ENCODE data around the gene ZNF507.

The ZNF507 gene

DNA sequence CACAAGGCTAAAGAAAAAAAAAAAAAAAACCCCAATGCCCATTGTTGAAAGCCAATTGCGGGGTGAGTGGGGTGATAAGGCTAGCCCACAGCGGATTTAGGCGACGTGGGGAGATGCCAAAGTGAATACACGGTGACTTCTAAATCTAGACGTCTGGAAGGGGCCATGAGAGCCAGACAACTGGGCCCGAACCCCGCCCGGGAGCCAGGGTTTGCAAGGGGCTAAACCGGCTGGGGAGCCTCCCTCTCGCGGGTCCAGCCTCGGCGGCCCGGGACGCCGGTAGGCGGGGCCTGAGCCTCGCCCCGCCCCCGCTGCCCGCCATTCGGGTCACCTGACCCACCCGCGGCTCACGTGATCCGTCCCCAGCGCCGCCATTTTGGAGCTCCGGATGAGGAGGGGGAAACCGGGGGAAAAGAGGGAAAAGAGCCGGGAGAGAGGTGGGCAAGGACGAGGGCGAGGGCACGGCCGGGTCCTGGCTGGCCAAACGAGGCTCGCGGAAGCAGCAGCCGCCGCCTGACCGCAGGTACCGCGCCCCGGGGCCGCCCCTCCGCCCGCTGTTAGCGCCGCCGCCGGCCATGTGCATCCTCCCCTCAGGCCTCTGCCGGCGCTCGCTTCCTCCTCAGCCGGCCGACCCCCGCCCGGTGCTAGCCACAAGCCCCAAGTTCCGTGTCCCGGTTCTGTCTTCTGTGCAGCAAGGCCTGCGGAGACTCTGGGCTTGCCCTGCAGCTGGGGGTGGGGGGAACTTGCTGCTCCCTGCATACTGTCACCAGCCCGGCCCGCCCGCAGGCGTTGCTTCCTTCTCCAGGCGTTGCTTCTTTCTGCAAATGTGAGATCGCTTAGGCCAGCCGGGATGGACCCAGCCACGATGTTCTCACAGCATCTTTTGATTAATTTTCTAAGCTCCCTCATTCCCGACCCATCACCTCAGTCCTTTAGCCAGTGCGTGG is at the start of gene ZNF507:
TSS of gene ZNF507 (plus strand) at position 350 of the 947 bp plus-strand sequence. CDS start 7,221 bp downstream, outside the sequence.
- DNase-seq = peak; percentile 89

DNA sequence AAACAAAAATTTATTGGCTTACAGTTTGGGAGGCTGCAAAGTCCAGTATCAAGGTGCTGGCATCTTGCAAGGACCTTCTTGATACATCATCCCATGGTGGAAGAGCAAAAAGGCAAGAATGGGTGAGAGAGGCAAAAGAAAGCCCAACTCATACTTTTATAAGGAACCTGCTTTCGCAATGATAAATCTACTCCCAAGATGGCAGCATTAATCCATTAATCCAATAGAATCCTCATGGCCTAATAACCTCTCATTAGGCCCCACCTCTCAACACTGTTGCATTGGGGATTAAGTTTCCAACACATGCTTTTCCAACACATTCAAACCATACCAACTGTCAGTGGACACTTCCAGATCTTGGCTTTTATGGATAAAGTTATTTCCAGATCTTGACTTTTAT is 48.7 kb upstream of the ZNF507 start:
- DNase-seq = no peak

DNA sequence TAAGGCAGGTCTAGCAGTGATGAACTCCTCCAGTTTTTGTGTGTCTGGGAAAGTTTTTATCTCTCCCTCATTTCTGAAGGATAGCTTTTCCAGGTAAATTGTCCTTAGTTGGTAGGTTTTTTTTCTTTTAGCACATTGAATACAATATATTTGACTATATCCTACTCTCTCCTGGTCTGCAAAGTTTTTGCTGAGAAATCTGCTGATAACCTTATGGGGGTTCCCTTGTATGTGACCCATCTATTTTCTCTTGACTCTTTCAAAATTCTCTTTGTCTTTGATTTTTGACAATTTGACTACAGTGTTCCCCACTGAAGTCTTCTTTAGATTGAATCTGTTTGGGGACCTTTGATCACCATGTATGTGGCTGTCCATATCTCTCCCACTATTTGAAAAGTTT is 42.6 kb upstream of the ZNF507 start:
- no peak for DNase-seq

DNA sequence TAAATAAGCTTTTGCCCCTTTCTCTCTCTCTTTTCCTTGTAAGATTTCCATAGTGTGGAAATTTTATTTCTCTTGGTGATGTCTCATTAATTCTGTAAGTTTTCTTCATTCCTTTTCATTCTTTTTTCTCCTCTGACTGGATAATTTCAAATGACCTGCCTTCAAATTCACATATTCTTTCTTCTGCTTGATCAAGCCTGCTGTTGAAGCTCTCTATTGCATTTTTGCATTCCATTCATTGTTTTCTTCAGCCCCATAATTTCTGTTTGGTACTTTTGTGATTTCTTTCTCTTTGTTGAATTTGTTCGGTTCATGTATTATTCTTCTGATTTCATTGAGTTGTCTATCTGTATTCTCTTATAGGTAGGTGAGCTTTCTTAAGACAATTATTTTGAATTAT is 42.2 kb upstream of the ZNF507 start:
- no peak for DNase-seq

DNA sequence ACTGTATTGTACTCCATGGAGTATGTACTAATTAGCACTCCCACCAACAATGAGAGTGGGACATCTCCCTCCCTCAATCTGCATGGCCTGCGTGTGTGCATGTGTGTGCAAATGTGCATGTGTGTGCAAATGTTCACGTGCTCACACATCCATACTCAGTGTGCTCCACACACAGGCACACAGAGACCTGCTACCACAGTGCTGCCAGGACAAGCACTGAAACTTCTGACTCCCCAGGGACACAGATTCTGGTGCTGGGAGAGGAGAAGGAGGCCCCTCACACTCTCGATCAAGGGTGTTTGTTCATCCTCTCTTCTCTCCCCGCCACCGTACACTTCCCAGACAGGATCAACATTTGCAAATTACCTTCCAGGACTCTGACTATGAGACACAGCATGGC is 37.8 kb upstream of the ZNF507 start:
- no peak for DNase-seq

DNA sequence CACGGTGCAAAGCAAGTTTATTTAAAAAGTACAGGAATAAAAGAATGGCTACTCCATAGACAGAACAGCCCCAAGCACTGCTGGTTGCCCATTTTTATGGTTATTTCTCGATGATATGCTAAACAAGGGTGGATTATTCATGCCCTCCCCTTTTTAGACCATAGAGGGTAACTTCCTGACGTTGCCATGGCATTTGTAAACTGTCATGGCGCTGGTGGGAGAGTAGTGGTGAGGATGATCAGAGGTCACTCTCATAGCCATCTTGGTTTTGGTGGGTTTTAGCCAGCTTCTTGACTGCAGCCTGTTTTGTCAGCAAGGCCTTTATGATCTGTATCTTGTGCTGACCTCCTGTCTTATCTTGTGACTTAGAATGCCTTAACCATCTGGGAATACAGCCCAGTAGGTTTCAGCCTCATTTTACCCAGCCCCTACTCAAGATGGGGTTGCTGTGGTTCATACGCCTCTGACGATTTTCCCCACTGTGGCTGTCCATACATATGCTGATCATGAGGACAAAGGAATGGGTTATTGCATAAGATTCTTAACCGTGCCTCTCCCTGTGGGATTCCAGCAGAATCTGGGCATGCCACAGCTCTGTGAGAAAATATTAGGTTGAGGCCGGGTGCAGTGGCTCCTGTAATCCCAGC is 36.9 kb upstream of the ZNF507 start:
- no peak for DNase-seq

DNA sequence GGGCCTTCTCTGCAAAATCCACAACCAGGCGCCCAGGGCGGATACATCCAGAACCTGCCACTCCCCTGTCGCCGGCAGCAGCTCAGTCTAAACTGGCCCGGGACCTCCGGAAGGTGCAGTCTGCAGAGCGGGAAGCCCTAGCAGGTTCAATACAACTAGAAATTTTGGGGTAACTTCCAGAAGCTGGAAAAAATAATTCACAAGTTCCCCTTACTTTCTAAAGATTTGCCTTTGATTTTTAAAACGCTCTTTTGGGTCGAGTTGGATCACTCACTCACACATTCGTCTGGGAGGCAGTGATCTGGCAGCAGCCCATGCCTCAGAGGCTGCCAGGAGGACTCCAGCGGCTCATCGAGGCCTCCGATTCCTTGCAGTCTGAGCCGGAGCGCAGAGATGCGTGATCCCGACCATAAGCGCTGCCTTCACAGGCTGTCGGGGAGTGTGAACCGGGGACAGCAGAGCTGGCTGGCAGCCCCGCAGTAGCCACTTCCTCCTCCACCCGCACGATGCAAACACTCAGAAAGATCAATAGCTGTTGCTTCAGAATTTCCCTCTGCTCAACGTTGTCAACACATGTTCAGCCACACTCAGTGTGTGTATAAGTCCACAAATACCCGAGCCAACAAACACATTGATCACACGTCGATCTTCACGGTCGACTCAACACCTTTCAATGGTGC is 35.6 kb upstream of the ZNF507 start:
- no peak for DNase-seq

DNA sequence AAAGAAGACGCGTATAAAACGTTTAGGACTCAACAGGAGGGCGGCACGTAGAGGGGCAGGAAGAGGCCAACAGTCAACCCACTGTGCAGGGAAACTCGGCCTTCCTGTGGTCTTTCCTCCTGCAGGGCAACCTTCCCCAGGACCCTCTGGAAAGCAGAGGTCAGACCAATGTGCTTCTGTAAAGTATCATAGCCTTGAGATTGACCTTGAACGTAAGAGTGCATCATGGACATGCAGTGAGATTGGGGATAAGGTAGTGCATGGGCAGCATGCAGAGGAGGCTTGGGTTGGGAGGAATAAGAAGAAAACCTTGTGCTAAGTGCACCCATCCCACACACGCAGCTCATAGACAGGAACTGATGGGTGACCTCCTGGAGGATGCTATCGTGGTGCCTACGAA is 34.0 kb upstream of the ZNF507 start:
- DNase-seq = no peak

DNA sequence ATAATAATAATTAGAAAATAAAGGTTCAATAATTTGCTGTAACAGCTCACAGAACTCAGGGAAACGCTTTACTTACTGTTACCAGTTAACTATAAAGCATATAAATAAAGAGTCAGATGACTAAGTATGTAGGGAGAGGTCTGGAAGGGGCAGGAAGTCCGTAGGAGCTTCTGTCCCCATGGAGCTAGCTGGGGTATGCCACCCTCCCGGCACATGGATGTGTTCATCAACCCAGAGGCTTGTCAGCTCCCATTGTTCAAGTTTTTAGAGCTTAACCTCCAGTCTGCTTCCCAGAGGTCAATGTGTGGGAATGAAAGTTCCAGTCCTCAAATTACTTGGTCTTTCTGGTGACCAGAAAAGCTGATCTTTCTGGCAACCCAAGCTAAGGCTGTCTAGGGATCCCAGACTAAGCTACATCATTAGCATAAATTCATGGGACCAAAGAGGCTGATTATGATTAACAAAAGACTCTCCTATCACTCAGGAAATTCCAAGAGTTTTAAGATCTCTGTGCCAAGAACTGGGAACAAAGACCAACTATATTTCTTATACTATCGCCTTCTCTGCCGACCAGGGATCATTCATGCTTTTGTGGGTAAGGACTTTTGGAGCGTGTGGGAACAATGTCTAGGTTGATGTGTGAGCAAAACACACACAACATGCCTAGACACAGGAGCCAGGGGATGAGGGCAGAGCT is 31.7 kb upstream of the ZNF507 start:
- no peak for DNase-seq

DNA sequence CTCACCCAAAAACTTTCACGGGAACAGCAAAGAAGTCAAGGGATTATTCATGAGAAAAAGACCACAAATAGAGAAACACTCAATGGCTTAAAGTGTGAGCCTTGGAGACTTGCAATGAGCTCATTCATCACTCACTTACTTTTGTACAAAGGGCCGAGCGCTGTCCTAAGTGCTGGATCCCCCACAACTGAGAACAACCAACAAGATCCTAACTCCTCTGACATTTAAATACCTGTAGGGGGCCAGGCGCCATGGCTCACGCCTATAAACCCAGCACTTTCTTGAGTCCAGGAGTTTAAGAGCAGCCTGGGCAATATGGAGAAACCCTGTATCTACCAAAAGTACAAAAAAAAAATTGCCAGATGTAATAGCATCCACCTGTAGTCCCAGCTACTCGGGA is 29.4 kb upstream of the ZNF507 start:
- no peak for DNase-seq

DNA sequence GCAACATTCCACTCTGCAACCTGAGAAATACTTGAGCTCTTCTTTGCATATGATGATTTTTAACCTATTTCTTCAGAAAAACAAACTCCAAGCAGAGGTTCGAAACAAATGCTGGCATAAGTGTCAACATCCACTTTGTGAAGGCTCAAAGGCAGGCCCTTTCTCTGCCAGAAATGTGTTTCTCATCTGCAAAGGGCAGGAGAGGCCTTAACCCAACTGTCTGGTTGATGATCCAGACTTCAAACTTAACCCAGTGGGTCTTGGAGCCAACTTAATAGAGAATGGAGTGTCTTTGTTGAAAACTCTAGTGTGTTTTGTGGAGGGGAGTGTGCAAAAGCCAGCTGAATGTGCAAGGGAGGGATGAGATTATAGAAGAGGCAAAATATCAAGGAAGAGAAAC is 28.3 kb upstream of the ZNF507 start:
- DNase-seq = no peak

DNA sequence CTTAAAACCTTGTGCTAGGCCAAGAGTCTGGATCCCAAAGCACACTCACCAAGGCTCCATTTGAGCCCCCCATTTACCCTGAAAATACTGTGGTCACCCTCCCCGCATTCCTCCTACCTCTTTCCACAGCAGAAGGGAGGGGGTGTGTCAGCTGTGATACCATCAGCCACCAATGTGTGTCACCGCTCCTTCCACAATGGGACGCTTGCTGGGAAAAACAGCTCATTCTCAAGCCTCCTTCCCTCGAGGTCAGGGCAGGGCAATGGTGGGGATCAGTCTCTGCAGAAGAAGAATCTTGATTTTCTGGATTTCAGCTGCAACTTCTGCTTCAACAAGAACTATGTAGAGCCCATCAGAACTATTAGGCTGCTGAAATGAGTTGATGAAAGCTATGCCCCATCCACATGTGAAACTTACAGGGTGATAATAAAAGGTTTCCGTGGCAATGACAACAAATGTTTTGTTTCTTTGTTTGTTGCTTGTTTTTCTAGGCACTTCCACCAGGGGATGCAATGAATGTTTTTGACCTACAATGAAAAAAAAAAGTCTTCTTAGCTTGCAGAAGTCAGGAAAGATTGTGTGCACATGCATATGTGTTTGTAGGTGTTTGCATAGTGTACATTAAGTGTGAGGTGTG is 26.4 kb upstream of the ZNF507 start:
- no peak for DNase-seq

DNA sequence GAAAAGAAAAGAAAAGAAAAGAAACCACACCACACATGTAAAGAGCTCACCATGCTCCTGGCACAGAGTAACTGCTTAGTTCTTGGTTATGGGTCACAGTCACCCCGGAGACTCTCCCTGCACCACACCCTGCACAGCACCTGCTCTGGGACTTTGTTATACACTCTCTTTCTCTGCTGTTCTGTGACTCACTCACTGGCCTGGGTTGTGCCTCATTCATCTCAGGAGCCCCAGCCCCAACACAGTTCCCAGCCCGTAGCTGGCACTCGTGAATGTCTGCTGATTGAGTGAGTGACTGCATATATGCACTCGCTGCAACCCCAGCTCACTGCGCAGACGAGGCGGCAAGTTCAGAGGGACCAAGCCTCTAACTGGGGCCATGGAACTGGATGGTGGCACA is 22.9 kb upstream of the ZNF507 start:
- no peak for DNase-seq

DNA sequence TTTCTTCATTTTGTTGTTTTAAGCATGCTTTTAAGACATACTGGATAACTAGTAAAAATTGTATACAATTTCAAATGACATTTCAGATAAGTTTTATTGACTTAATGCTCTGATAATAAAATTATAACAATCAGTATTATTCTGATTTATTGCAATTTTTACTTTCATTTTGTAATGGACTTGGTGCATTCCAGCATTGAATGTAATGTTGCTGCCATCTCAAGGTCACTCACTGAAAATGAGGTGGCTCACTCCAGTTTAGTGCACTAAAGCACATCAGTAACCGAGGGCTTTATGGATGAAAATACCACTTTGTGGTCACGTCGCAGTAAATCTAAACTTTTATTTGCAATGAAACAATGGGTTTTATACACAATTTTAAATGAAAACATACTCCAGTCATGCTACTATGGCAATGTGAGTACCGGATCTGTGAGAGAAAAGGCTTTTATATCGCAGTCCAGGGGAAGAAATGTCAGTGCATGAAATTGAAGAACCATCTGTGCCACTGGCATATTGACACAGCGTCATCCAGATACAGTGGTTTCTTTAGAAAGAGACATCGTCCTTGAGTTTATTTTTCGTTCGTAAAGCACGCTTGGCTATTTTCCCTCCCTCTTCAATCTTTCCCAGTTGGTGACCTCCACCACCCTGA is 20.7 kb upstream of the ZNF507 start:
- no peak for DNase-seq

DNA sequence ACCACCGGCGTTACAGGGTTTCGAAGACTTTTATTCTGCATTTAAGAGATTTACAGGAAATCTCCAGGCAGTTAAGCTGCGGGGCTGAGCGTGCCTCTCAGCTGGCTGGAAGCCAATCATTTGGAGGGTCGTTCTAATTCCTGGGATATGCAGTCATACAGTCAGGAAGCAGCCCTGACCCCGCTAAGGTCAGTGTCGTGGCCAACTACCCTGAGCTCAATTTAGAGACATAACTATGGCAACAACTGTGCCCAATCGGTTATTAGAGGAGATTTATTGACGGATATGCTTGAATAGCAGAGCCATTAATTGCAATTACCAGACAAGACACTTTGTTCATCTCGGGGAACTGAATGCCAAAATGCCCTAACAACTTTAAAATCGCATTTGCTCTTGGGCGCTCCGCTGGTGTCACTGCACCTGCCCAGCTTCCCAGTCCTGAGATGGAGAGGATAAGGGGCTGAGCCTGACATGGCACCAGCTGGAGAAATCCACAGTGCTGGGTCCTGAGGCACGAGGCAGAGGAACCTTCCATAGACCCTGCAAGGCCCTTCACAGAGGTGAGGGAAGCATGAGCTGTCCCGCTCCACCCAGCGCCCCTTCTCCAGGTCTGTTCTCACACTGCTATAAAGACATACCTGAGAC is 15.1 kb upstream of the ZNF507 start:
- no peak for DNase-seq

DNA sequence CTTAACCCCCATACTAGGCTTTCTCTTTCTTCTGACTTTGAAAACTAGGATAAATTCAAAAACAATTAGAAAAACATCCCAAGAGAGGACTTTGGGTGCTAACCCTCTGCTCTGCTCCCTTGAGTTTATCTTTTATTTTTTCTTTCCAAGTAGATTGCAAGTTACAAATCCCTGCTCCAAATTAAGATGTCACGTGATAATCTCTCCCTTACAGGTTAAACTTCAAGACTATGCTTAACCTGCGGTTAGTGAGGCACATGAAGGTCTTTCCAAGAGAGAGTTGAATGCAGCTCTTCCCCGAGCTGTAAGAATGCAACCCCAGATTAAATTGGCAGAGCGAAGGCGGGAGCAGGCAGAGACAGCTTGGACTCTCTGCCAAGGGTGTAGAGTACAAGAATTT is 12.2 kb upstream of the ZNF507 start:
- DNase-seq = no peak

DNA sequence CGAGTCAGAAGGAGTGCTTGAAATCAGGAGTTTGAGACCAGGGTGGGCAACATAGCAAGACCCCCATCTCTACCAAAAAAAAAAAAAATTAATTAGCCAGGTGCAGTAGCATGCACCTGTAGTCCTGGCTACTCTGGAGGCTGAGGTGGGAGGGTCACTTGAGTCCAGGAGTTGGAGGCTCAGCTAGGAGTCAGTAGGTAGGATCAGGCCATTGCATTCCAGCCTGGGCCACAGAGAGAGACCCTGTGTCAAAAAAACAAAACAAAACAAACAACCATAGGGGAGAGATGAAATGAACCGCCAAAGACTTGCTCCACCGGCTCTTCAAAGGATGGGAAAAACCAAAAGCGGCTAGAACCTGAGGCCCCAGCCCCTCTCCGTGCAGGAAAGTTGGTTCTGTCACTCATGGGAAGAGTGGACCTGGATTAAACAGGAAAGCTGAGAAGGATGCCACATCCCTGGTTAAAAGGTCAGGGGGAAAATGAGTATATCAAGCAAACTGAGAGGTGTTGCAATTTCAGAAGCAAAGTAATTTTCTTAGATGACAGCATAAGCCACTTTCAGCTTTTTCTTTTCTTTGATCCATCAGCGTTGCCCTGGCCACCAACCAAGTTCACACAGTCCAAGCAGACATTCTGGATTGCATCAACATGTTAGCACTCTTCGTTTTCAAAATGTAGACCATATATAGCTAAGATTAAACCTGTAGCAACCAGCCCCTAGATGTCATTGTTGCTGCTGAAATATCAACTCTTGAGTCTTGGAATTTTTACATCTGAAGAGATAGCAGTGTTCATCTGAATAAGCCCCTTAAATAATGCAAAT is 8.9 kb upstream of the ZNF507 start:
- DNase-seq = no peak

DNA sequence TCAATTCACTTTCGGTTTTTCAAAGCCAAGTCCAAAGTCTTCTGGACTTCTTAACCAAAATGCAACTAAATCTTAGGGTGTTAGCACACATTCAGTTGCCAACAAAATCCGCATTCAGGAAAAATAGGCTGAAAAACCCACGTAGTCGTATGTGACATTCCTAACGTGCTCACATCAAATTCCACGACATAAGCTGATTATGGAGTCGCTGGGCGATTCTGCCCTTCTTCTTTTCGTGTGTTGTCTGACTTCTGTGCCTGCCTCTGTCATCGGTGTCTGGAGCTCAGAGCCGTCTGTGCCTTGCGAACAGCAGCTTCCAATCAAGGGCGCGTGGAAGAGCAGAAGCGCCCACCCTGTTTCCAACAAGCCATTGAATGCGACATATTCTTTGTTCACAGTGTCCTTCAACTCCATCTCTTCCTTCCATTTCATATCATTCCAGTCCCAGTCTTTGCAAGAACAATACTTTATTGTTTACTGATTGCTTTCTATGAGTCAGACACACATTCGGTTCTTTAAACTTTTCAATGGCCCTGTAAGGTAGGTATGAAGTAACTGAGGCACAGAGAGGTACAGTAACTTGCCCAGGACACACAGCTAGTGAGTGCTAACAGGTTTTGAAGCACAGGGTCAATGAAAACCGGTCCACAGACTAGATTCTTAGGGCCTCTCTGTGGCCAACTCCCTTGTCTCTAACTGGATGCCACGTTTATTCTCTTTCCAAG is 8.2 kb upstream of the ZNF507 start:
- DNase-seq = no peak

DNA sequence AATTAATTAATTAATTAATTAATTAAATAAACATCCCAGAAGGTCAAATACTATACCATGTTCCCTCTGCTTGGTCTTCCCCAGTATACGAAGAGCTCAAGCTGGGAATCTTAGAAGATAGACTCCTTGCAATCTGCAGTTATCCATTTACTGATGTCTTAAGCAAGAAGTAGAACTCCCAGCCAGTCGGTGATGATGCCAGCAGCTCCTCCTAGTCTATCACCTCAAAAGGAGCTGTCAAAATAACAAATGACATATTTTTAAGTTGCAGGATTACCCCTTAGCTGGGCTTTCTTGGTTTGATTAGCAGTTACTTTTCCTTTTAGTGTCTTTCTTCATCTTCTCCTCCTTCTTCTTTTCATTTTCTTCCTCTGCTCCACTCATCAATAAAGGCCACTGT is 6.0 kb upstream of the ZNF507 start:
- no peak for DNase-seq
